GM18873 (cell line): ENCODE data around the gene KRT80.

Experiments
- ATAC-seq: cut with Tn5 transposase; IDR thresholded peaks from one replicate; pipeline ENCODE4 v1.9.1; 2021; ENCODE audit warnings: mild to moderate bottlenecking, moderate library complexity, moderate number of reproducible peaks; ENCODE audit not compliant: unreplicated experiment, low FRiP score

KRT80 gene

DNA sequence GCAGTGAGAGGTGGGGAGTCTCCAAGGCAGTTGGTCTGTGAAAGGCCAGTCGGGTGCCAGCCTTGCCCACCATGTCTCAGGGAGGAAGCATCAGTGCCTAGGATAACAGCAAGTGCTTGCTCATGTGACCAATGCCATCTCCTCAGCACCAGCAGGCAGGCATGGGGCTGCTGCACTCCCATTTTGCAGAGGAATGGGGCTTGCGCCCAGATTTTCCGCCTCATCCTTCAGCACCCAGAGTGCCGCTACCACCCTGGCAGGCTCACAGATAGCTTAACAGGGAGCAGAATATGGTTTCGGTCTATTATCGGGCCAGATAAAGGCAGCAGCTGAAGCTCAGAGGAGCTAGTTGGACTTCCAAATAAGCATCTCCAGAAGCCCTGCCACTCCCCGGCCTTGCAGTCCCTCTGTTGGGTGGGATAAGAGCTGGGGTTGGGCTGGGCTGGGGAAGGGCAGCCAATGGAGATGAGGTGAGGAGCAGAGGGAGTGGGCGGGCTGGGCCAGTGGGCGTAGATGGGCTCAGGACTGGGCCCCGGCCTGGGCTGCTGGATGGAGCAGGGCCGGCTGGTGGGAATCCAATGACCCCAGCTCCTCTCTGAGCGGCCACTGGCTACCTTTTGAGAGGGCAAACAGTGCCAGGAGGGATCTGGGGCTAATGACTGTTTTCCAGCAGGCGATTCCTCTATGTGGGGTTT, 8.4 kb upstream of the KRT80 start:
- no peak for ATAC-seq

GRCh38 chr12:52199294-52199919, 7.6 kb upstream of the KRT80 start:
- no peak for ATAC-seq

- no peak for ATAC-seq
Observed at GRCh38 chr12:52198454-52199215, 6.8 kb upstream of the KRT80 start.

- ATAC-seq = no peak
Observed at GRCh38 chr12:52197371-52198231, 5.8 kb upstream of the KRT80 start.

- ATAC-seq = no peak
Observed at GRCh38 chr12:52195065-52195730, 3.4 kb upstream of the KRT80 start.

DNA sequence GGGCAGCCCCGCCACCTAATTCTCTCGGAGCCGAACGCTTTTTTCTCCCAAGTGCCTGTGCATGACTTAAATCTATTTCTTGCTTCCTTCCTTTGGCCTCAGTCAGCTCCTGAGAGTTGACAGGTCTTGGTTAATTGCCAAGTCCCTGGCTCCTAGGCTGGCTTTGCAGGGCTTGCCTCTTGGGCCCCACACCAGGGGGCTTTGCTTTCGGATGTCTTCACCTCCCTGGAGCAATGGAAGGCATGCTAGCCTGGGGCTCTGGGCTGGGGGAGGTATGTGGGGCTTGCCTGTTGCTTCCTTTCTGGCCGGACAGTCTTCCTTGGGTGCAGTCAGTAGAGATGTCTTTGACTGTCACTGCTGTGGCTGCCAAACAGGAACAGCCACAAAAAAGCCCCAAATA, 2.2 kb upstream of the KRT80 start:
- no peak for ATAC-seq

- no peak for ATAC-seq
Observed at GRCh38 chr12:52193532-52193931, 1.7 kb upstream of the KRT80 start.

DNA sequence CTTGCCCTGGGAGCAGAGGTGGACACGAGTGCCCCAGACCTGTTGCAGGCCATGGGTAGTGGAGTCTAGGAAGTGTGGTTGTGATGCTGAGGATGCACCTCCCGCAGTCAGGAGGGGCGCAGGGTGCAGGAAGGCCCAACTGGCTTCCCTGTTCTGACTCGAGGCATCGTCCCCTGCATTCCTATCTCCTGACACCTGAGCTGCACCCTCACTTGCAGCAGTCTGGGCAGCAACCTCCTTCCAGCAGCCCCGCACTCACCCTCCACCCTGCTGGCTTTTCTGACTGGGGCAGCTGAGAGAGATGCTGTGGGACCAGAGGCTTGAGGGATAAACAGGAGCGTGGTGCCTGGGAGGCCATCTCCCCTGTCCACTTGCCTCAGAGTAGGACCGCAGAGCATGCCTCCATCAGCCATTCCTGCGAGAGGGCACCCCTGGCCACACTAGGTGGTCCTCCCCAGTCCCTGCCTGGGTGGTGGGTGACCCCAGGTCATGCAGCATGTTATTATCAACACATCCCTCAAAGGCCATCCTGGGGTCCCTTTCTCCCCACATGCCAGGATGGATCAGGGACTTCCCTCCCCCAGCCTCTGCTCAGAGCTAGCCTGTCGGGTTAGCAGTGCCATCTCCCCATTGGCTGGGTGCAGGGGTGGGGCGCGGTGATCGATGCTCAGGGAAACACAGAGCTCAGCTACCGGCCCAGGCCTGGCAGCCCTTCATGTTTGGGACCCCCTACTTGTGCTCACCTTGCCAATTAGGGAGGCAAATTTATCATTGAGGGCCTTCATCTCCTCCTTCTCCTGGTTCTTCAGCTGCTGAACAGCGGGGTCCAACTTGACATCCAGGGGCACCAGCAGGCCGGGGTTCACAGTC, 719 bp downstream of the KRT80 start:
- no peak for ATAC-seq

- ATAC-seq = no peak
Observed at GRCh38 chr12:52189376-52190174, 2.2 kb downstream of the KRT80 start.

- no peak for ATAC-seq
Observed at GRCh38 chr12:52188658-52189057, 3.2 kb downstream of the KRT80 start.

GRCh38 chr12:52187640-52188039, 4.2 kb downstream of the KRT80 start:
- ATAC-seq = no peak

- no peak for ATAC-seq
Observed at GRCh38 chr12:52187206-52187605, 4.6 kb downstream of the KRT80 start.

DNA sequence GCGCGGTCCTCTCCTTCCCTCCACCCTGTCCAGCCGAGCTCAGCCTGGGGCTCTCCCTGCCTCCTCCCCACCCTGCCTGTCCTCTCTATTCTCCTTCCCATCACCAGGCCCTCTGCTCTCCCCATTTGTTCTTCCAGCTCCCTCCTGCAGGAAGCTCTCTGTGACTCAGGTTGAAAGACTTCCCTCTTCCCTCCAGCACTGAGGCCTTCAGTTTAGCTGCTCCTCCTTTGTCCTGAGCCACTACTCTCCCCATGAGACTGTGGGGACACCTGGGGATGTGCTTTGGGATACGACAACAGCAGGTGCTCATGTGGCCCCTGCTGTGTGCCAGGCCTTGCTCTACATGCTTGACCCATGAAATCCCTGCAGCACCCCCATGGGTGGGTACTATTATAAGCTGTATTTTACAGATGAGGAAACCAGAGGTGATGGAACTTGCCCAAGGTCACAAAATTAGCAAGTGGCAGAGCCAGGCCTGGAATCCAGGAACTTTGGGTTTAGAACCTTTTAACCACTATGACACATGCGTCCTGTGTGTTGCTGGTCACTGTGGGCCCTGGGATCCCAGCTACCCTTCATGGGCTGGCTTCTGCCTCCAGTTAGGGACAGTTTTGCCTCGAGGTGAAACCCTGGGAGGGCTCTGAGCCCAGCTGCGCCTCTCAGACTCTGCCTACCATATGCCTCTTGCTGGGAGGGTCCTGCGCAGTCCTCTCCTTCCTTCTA, 5.5 kb downstream of the KRT80 start:
- ATAC-seq = no peak

DNA sequence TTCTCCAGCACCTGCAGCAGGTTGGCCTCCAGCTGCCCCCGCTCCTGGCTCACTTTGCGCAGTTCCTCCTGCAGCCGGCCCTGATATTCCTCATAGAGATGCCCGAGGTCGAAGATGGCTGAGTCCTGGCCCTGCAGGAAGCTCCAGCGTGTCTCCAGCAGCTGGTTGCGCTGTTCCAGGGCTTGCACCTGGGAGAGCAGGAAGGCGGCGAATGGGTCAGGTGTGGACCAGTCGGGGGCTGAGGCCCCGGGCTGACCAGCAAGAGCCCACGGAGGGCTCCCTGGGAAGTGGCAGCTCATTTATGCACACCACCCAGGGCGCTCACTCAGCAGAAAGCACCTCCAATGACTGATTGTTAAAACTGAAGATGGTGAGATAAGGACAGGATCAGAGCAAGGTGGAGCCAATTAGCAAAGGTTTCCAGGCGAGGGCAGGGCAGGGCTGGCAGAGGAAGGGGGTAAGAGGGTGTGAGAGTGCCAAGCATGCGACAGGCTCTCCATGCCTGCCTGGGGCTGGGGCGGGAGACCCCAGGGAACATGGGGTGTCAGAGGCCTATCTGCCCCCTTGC, 6.3 kb downstream of the KRT80 start:
- ATAC-seq = no peak

DNA sequence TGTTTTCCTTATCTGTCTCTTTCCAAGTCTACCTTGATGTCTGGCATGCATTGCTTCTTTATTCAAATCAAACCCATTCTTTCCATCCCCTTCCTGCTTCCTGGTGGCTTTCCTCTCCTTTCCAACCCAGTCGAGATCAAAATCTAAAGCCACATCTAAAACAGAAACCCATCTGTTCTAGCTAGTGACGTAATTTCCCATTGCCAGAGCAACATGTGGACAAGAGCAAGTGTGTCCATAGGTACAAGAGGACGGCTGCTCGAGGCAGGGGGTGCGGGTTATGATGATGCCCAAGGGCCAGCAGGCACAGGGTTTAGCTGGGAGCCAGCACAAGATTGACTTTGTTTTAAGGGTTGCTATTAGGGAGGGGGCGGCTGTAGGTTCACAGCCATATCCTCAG, 7.0 kb downstream of the KRT80 start:
- no peak for ATAC-seq

- ATAC-seq = no peak
Observed at GRCh38 chr12:52183971-52184370, 7.8 kb downstream of the KRT80 start.

GRCh38 chr12:52183544-52183910, 8.3 kb downstream of the KRT80 start:
- ATAC-seq = no peak
